GM11168 (cell line): Measurements from ENCODE around the gene MICB.

Experiments
- in situ Hi-C: fragments of 300-500 bp; cut with MboI; formaldehyde crosslinking; loops from one replicate; pipeline ENCODE4 v1.12.0; 2022; ENCODE audit warnings: low sequenced_read_pairs; ENCODE audit not compliant: unreplicated experiment

The MICB gene

GRCh38 chr6:31473780-31474761 is 23.9 kb upstream of the MICB start:
- in situ Hi-C loops, result no loop called here

- in situ Hi-C loops, result no loop called here
These were observed 23.1 kb upstream of the MICB start for GRCh38 chr6:31474871-31475286.

GRCh38 chr6:31476515-31477139 is 21.3 kb upstream of the MICB start:
- in situ Hi-C loops, result no loop called here

GRCh38 chr6:31477521-31477920 is 20.4 kb upstream of the MICB start:
- in situ Hi-C loops, result no loop called here

- in situ Hi-C loops, result no loop called here
These were observed 19.6 kb upstream of the MICB start for GRCh38 chr6:31478186-31478950.

GRCh38 chr6:31479151-31479932 is 18.6 kb upstream of the MICB start:
- in situ Hi-C loops, result no loop called here

- in situ Hi-C loops, result no loop called here
These were observed 17.9 kb upstream of the MICB start for GRCh38 chr6:31479933-31480535.

- in situ Hi-C loops, result no loop called here
These were observed 17.4 kb upstream of the MICB start for GRCh38 chr6:31480574-31480973.

- in situ Hi-C loops, result no loop called here
These were observed 14.6 kb upstream of the MICB start for GRCh38 chr6:31483392-31483791.

- in situ Hi-C loops, result loop anchor here (5.0 kb wide), 1 partner anchor 93 kb away; no protein-coding TSS in a partner anchor
These were observed 12.9 kb upstream of the MICB start for GRCh38 chr6:31485055-31485454.

- in situ Hi-C loops, result loop anchor here (5.0 kb wide), 1 partner anchor 94 kb away; no protein-coding TSS in a partner anchor
These were observed 11.7 kb upstream of the MICB start for GRCh38 chr6:31486065-31486837.

- in situ Hi-C loops, result loop anchor here (5.0 kb wide), 1 partner anchor 95 kb away; no protein-coding TSS in a partner anchor
These were observed 10.3 kb upstream of the MICB start for GRCh38 chr6:31487674-31488073.

GRCh38 chr6:31489086-31489485 is 8.9 kb upstream of the MICB start:
- in situ Hi-C loops, result loop anchor here (5.0 kb wide), 1 partner anchor 97 kb away; no protein-coding TSS in a partner anchor

- in situ Hi-C loops, result loop anchor here (5.0 kb wide), 2 partner anchors 52 to 107 kb away; partner anchors contain the start of gene DDX39B
These were observed 7.7 kb upstream of the MICB start for GRCh38 chr6:31490115-31490873.

GRCh38 chr6:31493550-31493874 is 4.4 kb upstream of the MICB start:
- in situ Hi-C loops, result loop anchor here (5.0 kb wide), 2 partner anchors 49 to 104 kb away; partner anchors contain the start of gene DDX39B

- in situ Hi-C loops, result loop anchor here (5.0 kb wide), 2 partner anchors 48 to 103 kb away; partner anchors contain the start of gene DDX39B
These were observed 3.9 kb upstream of the MICB start for GRCh38 chr6:31493875-31494694.

- in situ Hi-C loops, result no loop called here
These were observed 2.4 kb upstream of the MICB start for GRCh38 chr6:31495580-31495979.
